DND-41 (cell line): ENCODE measurements around the gene FGF14.

Experiments used
- CTCF ChIP-seq: IDR thresholded peaks from 2 replicates; pipeline ENCODE4 v1.5.1; 2012; ENCODE audit warnings: borderline replicate concordance, low read length, moderate library complexity, mild to moderate bottlenecking; ENCODE audit not compliant: poor library complexity, severe bottlenecking; ENCODE audit errors: extremely low read depth
- EZH2 ChIP-seq: IDR thresholded peaks from 3 replicates; pipeline ENCODE4 v1.6.1; 2012; ENCODE audit warnings: borderline replicate concordance, low read depth, mild to moderate bottlenecking, moderate library complexity, low read length, inconsistent platforms; ENCODE audit not compliant: severe bottlenecking

GRCh38 chr13:101712026-101712348 is 689.9 kb downstream of the FGF14 start:
- TF ChIP-seq CTCF: no peak
- no peak for TF ChIP-seq EZH2
